Neuron (in vitro differentiated cells): ENCODE results near the gene SRXN1.

Experiments used
- H2AFZ ChIP-seq: one replicate; pipeline ENCODE4 v1.6.1; 2013; ENCODE audit warnings: low read depth, mild to moderate bottlenecking, inconsistent platforms, low read length, moderate library complexity
- H3K27me3 ChIP-seq: one replicate; pipeline ENCODE4 v1.6.1; 2013; ENCODE audit warnings: low read length; ENCODE audit not compliant: insufficient read depth
- H3K36me3 ChIP-seq: one replicate; pipeline ENCODE4 v1.6.1; 2013; ENCODE audit warnings: low read length; ENCODE audit not compliant: insufficient read depth
- H3K4me1 ChIP-seq: one replicate; pipeline ENCODE4 v1.6.1; 2013; ENCODE audit warnings: low read length; ENCODE audit not compliant: insufficient read depth
- H3K4me3 ChIP-seq: 2 replicates; pipeline ENCODE4 v1.5.1; 2013; ENCODE audit warnings: mild to moderate bottlenecking, low read length, moderate library complexity
- H3K9me3 ChIP-seq: one replicate; pipeline ENCODE4 v1.6.1; 2013; ENCODE audit warnings: low read length

SRXN1 gene

DNA sequence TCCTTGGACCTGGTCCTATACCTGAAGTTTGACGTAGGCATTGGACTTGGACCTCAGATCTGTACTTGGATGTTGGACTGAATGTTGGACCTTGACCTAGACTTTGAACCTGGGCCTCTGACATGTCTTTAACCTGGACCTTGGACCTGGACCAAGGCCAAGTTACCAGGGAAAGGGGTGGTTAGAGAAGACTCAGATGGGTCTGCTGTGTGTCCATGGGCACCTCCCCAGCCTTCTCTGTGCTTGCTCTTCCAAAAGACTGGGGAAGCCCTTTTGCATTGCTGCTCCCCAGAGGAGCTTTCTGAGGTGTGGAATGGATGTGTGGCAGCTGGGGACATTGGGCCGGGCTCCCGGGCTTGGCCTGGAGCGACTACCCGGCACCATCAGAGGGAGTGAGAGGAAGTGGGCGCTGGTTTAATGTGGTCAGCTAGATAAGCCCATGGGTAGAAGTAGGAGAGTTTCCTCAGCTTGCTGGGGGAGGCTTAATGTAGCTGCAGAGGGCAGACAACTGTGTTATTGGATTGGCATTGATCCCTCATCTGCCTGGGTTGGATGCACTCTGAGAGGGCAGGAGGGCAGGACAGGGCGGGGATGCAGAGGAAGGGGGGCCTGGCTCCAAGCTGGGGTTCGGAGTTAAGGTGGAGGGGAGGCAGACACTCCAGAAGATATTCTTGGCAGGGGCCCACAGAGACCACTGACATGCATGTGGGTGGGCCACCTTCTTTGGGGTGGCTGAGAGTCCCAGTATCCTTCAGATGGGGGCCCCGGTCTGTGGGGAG, 18.4 kb upstream of the SRXN1 start:
- Histone ChIP-seq H3K36me3 (no peaks in the 10 kb centered on the region), H2AFZ (no peak overlapping the region), H3K9me3 (no peaks in the 10 kb centered on the region), H3K27me3 (peaks cover 32% of the 10 kb centered on the region), H3K4me1 (peaks cover 9% of the 10 kb centered on the region), H3K4me3 (no peak overlapping the region)

DNA sequence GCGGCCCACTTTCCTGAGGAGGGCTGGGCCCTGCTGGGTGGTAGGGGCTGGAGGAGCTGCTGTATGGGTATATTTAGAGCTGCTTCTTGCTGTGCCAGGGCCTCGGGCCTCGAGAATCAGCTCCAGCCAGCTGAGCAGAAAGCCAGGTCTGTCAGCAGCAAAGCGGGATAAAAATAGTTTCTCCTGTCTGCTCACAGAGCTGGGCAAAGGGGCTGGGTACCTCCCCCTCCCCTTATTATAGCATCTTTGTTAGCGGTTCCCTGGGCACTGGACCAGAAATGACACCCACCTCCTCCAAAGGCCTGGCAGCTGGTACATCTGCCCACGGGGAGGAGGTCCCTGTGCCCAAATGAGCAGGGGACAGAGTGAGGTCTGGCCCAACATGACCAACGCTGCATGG, 16.6 kb upstream of the SRXN1 start:
- H3K9me3 ChIP-seq = no peaks in the 10 kb centered on the region
- H3K27me3 ChIP-seq = peaks cover 44% of the 10 kb centered on the region
- H2AFZ ChIP-seq = no peak overlapping the region
- H3K4me1 ChIP-seq = no peaks in the 10 kb centered on the region
- no peaks in the 10 kb centered on the region for H3K36me3 ChIP-seq
- no peak overlapping the region for H3K4me3 ChIP-seq

- Histone ChIP-seq H2AFZ (no peak overlapping the region), H3K27me3 (peaks cover 38% of the 10 kb centered on the region), H3K4me1 (no peaks in the 10 kb centered on the region), H3K9me3 (no peaks in the 10 kb centered on the region), H3K4me3 (no peak overlapping the region), H3K36me3 (no peaks in the 10 kb centered on the region)
Measured at GRCh38 chr20:668638-669037, 15.6 kb upstream of the SRXN1 start.

DNA sequence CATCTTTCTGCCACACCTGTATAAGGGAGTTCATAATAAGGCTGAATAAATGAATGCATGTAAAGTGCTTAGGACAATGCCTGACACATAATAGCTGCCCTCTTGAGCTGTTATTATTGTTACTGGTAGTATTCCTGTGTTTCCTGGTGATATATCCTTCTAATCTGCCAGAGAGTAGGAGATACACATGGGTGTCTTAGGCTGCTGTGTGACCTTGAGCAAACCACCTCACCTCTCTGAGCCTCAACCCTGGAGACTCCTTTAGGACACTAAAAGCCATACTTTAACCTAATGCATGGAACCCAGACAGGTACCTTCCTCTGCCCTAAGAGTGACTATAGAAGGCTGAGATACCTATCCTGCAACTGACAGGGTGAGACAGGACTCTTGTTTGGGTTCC, 15.1 kb upstream of the SRXN1 start:
- Histone ChIP-seq H3K9me3 (no peaks in the 10 kb centered on the region), H2AFZ (no peak overlapping the region), H3K4me1 (no peaks in the 10 kb centered on the region), H3K36me3 (no peaks in the 10 kb centered on the region), H3K4me3 (no peak overlapping the region), H3K27me3 (peaks cover 32% of the 10 kb centered on the region)

DNA sequence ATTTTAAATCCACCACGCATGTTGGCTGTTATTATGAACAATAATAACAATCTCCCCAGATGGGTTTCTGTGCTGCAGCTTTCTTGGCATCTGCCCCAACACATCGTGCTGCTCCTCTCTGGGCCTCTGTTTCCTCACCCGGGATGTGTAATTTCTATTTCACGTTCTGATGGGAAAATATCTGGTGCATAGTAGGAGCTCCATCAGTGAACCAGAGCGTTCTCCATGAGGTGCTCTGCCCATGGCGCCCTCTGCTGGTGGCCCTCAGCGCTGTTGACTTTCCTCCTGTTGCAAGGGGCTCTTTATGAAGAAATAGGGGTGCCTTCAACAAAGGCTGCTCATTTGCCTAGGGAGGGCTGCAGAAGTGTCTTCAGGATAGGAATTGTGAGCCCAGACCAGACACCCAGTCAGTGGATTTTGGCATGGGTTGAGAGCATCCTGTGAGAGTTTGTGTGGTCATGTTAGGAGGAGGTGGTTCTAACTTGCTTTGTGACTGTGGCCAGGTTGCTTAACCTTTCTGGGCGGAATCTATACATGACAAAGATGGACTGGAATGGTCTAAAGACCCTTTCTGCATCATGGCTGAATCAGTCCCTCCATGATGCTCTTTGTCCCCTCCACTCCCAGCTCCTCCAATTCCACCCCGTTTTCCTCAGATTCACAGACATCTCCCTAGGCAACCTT, 14.5 kb upstream of the SRXN1 start:
- no peak overlapping the region for H2AFZ ChIP-seq
- H3K27me3 ChIP-seq = peaks cover 34% of the 10 kb centered on the region

GRCh38 chr20:666877-667276, 13.9 kb upstream of the SRXN1 start:
- Histone ChIP-seq H2AFZ (no peak overlapping the region), H3K4me3 (no peak overlapping the region), H3K27me3 (peaks cover 34% of the 10 kb centered on the region), H3K36me3 (no peaks in the 10 kb centered on the region), H3K4me1 (peaks cover 6% of the 10 kb centered on the region), H3K9me3 (no peaks in the 10 kb centered on the region)

More for the DNA sequence above, 14.5 kb upstream of the SRXN1 start:
- no peaks in the 10 kb centered on the region for H3K36me3 ChIP-seq
- H3K4me1 ChIP-seq = no peaks in the 10 kb centered on the region
- no peak overlapping the region for H3K4me3 ChIP-seq
- no peaks in the 10 kb centered on the region for H3K9me3 ChIP-seq

DNA sequence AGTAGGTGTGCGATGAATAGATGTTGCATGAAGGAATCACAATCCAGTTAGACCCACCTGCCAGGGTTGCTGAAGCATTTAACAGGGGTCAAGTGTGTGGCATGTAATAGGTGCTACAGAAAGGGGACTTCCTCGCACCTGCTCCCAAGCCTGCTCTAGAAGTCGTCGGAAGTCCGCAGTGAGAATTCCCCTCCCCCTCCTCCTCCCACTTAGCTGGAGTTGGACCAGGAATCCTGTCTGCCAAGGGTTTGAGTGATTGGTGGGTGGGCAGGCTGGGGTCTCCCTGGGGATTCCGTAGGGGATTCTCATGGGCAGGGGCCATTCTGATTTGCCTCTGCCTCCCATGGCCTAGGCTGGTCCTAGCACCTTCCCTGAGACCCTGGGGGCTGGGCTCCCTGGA, 12.3 kb upstream of the SRXN1 start:
- Histone ChIP-seq H3K27me3 (peaks cover 41% of the 10 kb centered on the region), H3K4me1 (peaks cover 6% of the 10 kb centered on the region), H3K9me3 (no peaks in the 10 kb centered on the region), H3K36me3 (no peaks in the 10 kb centered on the region), H3K4me3 (no peak overlapping the region), H2AFZ (no peak overlapping the region)

DNA sequence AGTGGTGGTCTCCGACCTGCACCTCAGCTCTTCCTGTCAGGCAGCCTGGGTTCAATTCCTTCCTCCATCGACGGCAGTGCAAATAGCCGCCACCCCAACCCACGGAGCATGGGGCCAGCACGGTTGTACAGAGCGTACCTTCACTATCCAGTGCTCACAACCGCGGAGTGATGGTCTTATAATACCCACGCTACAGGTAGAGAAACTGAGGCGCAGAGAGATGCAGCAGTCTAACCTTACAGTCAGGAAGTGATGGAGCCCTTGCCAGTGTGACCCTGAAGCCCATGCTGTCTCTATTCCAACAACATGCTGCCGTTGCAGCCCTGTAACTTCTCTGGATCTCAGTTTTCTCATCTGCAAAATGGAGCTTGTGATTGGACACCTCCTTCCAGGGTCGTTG, 11.6 kb upstream of the SRXN1 start:
- no peak overlapping the region for H2AFZ ChIP-seq
- H3K27me3 ChIP-seq = peaks cover 38% of the 10 kb centered on the region
- no peaks in the 10 kb centered on the region for H3K36me3 ChIP-seq
- peaks cover 6% of the 10 kb centered on the region for H3K4me1 ChIP-seq
- no peaks in the 10 kb centered on the region for H3K9me3 ChIP-seq
- no peak overlapping the region for H3K4me3 ChIP-seq

DNA sequence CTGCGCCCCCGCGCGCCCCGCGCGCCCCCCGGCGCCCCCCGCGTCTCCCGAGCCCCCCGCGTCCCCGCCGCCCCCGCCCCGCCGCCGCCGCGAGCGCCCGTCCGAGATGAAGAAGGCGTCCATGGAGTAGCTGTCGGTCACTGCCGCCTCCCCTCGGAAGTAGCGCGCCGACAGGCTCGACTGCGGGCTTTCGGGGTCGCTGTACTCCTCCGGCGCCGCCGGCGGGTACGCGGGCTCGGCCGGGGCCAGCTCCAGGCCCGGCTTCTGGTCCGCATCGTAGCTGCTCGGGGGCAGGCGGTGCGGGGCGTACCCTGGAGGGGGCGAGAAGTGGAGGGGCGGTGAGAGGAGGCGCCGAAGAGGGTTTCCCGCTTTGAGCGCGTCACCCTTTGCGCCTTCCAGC, 11.2 kb upstream of the SRXN1 start:
- Histone ChIP-seq H3K36me3 (no peaks in the 10 kb centered on the region), H2AFZ (no peak overlapping the region), H3K27me3 (peaks cover 38% of the 10 kb centered on the region), H3K9me3 (no peaks in the 10 kb centered on the region), H3K4me3 (no peak overlapping the region), H3K4me1 (peaks cover 6% of the 10 kb centered on the region)

DNA sequence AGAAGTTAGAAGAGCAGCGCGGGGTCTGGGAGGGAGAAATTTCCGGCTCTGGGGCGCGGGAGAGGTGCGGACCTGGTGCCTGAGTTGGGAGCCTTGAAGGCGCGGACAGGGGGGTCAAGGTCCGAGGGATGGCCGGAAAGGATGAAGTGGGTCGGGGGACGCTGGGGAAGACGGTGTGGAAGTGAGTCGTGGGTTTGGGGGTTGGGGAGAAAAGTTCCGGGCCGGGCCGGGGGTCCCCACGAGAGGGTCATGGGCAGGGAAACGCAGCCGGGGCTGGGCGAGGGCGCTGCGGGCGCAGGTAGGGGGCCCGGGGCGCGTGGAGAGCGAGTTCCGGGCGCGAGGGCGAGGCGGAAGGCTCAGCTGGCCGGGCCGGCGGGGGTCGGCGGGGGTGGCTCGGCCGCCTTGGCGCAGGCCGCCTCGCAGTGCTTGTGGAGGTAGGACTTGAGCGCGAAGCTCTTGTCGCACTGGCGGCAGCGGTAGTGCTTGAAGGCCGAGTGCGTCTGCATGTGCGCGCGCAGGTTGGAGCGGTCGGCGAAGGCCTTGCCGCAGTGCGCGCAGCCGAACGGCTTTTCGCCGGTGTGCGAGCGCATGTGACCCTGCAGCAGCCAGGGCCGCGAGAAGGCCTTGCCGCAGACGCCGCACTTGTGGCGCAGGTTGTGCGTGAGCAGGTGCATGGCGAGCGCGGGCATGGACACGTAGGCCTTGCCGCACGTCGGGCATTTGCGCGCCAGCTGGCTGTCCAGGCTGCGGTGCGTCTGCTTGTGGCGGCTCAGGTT, 10.5 kb upstream of the SRXN1 start:
- Histone ChIP-seq H3K4me3 (no peak overlapping the region), H3K9me3 (no peaks in the 10 kb centered on the region), H3K27me3 (peaks cover 43% of the 10 kb centered on the region)

DNA sequence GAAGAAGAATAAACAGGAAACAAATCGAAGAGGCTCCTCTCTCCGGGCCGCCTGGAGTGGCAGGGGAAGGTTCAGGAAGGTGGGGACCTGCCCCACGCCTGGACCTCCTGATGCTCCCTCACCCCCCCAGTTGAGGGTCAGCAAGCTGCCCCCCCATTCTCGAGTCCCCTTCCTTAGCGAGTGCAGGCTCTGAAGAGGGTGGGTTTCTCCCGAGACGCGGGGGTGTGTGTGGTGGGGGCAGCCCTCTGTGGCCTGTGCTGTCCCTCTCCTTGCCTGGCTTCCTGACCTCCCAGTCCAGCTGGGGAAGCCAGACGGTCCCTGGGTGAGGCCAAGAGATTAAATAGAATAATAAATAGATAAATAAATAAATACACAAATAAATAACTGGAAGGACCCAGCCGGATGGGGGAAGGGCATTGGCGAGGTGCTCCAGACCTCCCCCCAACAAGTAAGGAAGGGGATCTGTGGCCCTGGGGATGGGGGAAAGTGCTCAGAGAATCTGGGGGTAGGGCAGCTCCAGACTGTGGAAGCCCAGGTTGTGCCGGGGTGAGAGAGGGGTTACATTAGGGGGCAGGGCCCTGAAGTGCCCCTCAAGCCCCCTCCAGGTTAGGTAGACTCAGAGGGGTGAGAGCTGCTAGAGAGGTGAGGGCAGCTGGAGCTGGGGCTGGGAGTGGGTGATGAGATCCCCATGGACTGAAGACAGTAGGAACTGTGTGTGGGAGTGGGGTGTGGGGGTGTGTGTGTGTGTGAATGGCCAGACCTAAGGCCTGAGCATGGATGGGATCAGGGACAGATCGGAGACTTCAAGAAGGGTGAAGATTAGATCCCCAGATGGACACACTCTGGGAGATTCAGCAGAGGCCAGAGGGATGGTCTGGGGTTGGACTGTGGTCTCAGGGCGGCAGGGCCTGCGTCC, 9.5 kb upstream of the SRXN1 start:
- peaks cover 53% of the 10 kb centered on the region for H3K27me3 ChIP-seq
- no peaks in the 10 kb centered on the region for H3K36me3 ChIP-seq

More for the DNA sequence above, 10.5 kb upstream of the SRXN1 start:
- Histone ChIP-seq H3K4me1 (peaks cover 10% of the 10 kb centered on the region), H2AFZ (no peak overlapping the region), H3K36me3 (no peaks in the 10 kb centered on the region)

GRCh38 chr20:661474-662270, 8.7 kb upstream of the SRXN1 start:
- peaks cover 53% of the 10 kb centered on the region for H3K27me3 ChIP-seq
- no peak overlapping the region for H2AFZ ChIP-seq
- no peaks in the 10 kb centered on the region for H3K36me3 ChIP-seq
- H3K4me1 ChIP-seq = peaks cover 14% of the 10 kb centered on the region
- no peak overlapping the region for H3K4me3 ChIP-seq
- no peaks in the 10 kb centered on the region for H3K9me3 ChIP-seq

More for the DNA sequence above, 9.5 kb upstream of the SRXN1 start:
- no peaks in the 10 kb centered on the region for H3K9me3 ChIP-seq
- peaks cover 14% of the 10 kb centered on the region for H3K4me1 ChIP-seq
- no peak overlapping the region for H2AFZ ChIP-seq
- H3K4me3 ChIP-seq = no peak overlapping the region
